MCF 10A (cell line): ENCODE results near the gene RNASEH2B. TPM values are rescaled to one million over a fixed set of nuclear protein-coding genes. Genes with fewer than 3 reads are reported as not detected.

Source experiments
- BruUV-seq: library from RNA; stranded (reverse); fragments of 400-500 nt; replicated peaks from 2 replicates; lab custom pipeline; 2021; lab: Mats Ljungman, UMichigan
- CTCF ChIA-PET: fragments of 300-600 bp; sonication (Branson Sonifier 250); formaldehyde crosslinking; extraction: SDS; loops from one replicate; lab custom pipeline; 2021; ENCODE audit warnings: antibody characterized with exemption, inconsistent platforms; lab: Yijun Ruan, JAX
- POLR2A ChIA-PET: fragments of 300-600, 350-650 bp; sonication (Branson Sonifier 250); formaldehyde crosslinking; extraction: SDS; loops from one replicate; lab custom pipeline; 2020; ENCODE audit warnings: antibody characterized with exemption, inconsistent platforms; lab: Yijun Ruan, JAX
- DNase-seq: peaks from one replicate; pipeline ENCODE4 v3.0.0-alpha.2; 2018; ENCODE audit not compliant: unreplicated experiment
- H3K27ac Mint-ChIP-seq: one replicate; pipeline ENCODE4 v1.8.0; 2022; ENCODE audit warnings: mild to moderate bottlenecking, low read depth, mixed read lengths; ENCODE audit not compliant: unreplicated experiment
- H3K27me3 Mint-ChIP-seq: one replicate; pipeline ENCODE4 v1.8.0; 2022; ENCODE audit warnings: mixed read lengths; ENCODE audit not compliant: insufficient read depth, unreplicated experiment
- H3K36me3 Mint-ChIP-seq: one replicate; pipeline ENCODE4 v1.8.0; 2022; ENCODE audit warnings: mild to moderate bottlenecking, moderate library complexity, mixed read lengths; ENCODE audit not compliant: insufficient read depth, unreplicated experiment
- H3K4me1 Mint-ChIP-seq: one replicate; pipeline ENCODE4 v1.8.0; 2022; ENCODE audit warnings: mixed read lengths; ENCODE audit not compliant: insufficient read depth, unreplicated experiment
- H3K4me3 Mint-ChIP-seq: one replicate; pipeline ENCODE4 v1.8.0; 2022; ENCODE audit warnings: mild to moderate bottlenecking, moderate library complexity, mixed read lengths; ENCODE audit not compliant: unreplicated experiment
- H3K9me3 Mint-ChIP-seq: one replicate; pipeline ENCODE4 v1.8.0; 2022; ENCODE audit warnings: mixed read lengths; ENCODE audit not compliant: unreplicated experiment
- CTCF ChIP-seq: fragments of 200-600 bp; IDR thresholded peaks from one replicate; pipeline ENCODE4 v1.8.0; 2022; ENCODE audit warnings: antibody characterized with exemption, mild to moderate bottlenecking; ENCODE audit not compliant: unreplicated experiment
- intact Hi-C: fragments of 100-400 bp; cut with micrococcal nuclease; formaldehyde crosslinking; loops from 2 replicates; pipeline ENCODE4 v1.14.1; 2022
- total RNA-seq: library from RNA; stranded (reverse); gene quantifications from 2 replicates; pipeline ENCODE4 v1.2.3, GENCODE V29; 2022

RNASEH2B gene
- total RNA-seq, 1 experiment from 2014 or later, result 53.3 TPM

- no peak overlapping the region for H3K4me3 Mint-ChIP-seq
- H3K9me3 Mint-ChIP-seq, result peaks cover 25% of the 10 kb centered on the region
- H3K27ac Mint-ChIP-seq, result no peak overlapping the region
- H3K36me3 Mint-ChIP-seq, result no peaks in the 10 kb centered on the region
- BruUV-seq, result no TSS peak
- no peak for DNase-seq
- CTCF ChIA-PET, result interaction anchor here (0.6 to 3.2 kb wide), 3 partner anchors 9 to 151 kb away, joined by 3 to 22 read pairs (median 4); no protein-coding TSS in a partner anchor
- intact Hi-C loops, result no loop called here
- H3K4me1 Mint-ChIP-seq, result no peaks in the 10 kb centered on the region
- POLR2A ChIA-PET, result no interaction called here
- no peaks in the 10 kb centered on the region for H3K27me3 Mint-ChIP-seq
- no peak for TF ChIP-seq CTCF
Measured at GRCh38 chr13:50921706-50922105, 12.1 kb downstream of the RNASEH2B start.

DNA sequence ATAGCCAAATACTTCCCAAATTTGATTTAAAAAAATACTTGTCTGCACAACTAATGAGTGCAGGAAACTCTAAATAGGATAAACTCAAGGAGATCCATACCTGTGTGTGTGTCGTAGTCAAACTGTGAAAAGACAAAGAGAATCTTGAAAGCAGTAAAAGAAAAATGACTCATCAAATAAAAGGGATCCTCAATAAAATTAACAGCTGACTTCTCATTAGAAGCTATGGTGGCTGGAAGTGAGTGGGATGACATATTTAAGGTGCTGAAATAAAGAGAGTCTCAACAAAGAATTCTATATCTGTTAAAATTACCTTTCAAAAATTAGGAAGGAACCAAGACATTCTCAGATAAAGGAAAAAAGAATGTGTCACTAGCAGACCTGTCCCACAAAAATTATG, 13.7 kb downstream of the RNASEH2B start:
- ChIA-PET POLR2A (interaction anchor here (0.7 to 2.0 kb wide), 2 partner anchors 8 to 102 kb away, joined by 3 to 7 read pairs; no protein-coding TSS in a partner anchor), CTCF (interaction anchor here (3.2 kb wide), 1 partner anchor 11 kb away, joined by 22 read pairs; no protein-coding TSS in a partner anchor)
- Mint-ChIP-seq H3K27ac (no peak overlapping the region), H3K4me3 (no peak overlapping the region), H3K9me3 (peaks cover 25% of the 10 kb centered on the region), H3K4me1 (no peaks in the 10 kb centered on the region), H3K36me3 (no peaks in the 10 kb centered on the region), H3K27me3 (no peaks in the 10 kb centered on the region)
- peak; percentile 6 for DNase-seq
- intact Hi-C loops, result no loop called here
- BruUV-seq, result no TSS peak
- no peak for TF ChIP-seq CTCF

DNA sequence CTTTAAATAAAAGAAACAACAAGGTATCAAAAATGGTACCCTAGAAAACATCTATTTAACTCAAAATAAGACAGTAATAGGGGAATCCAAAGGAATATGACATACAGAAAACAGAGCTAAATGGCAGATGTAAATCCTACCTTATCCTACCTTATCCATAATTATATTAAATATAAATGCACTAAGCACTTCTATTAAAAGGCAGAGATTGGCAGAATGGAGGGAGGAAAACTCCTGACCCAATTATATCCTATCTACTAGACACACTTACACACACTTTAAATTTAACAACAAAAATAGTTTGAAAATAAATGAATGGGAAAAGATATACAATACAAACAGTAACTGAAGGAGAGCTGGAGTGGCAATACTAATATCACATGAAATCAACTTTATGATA, 14.4 kb downstream of the RNASEH2B start:
- Mint-ChIP-seq H3K27me3 (no peaks in the 10 kb centered on the region), H3K36me3 (peaks cover 5% of the 10 kb centered on the region), H3K9me3 (peaks cover 25% of the 10 kb centered on the region), H3K27ac (no peak overlapping the region), H3K4me1 (peaks cover under 1% of the 10 kb centered on the region), H3K4me3 (no peak overlapping the region)
- CTCF ChIA-PET, result interaction anchor here (0.8 to 1.7 kb wide), 2 partner anchors 12 to 34 kb away, joined by 3 to 11 read pairs; no protein-coding TSS in a partner anchor
- no peak for TF ChIP-seq CTCF
- BruUV-seq, result no TSS peak
- no peak for DNase-seq
- POLR2A ChIA-PET, result interaction anchor here (0.8 to 2.0 kb wide), 3 partner anchors 9 to 13 kb away, joined by 3 to 7 read pairs (median 3); no protein-coding TSS in a partner anchor
- intact Hi-C loops, result no loop called here

GRCh38 chr13:50927701-50928100, 18.1 kb downstream of the RNASEH2B start:
- CTCF ChIA-PET, result interaction anchor here (0.6 to 1.4 kb wide), 2 partner anchors 16 to 1849 kb away, joined by 6 to 7 read pairs; no protein-coding TSS in a partner anchor
- H3K9me3 Mint-ChIP-seq, result peaks cover 15% of the 10 kb centered on the region
- intact Hi-C loops, result no loop called here
- no peak for TF ChIP-seq CTCF
- no peak overlapping the region for H3K27ac Mint-ChIP-seq
- H3K4me3 Mint-ChIP-seq, result no peak overlapping the region
- POLR2A ChIA-PET, result interaction anchor here (0.7 kb wide), 1 partner anchor 1149 kb away, joined by 3 read pairs; no protein-coding TSS in a partner anchor
- no TSS peak for BruUV-seq
- H3K27me3 Mint-ChIP-seq, result no peaks in the 10 kb centered on the region
- DNase-seq, result no peak
- peaks cover 4% of the 10 kb centered on the region for H3K4me1 Mint-ChIP-seq
- H3K36me3 Mint-ChIP-seq, result peaks cover 10% of the 10 kb centered on the region
